Ascending aorta (tissue), 2 donors: Measurements from ENCODE around the gene MB21D2. TPM values are rescaled to one million over a fixed set of nuclear protein-coding genes. Genes with fewer than 3 reads are reported as not detected.

ENCODE experiments used
- DNase-seq, 2 donors: peaks; one replicate each; pipeline ENCODE4 v3.0.0-alpha.2; 2019; ENCODE audit warnings: low spot score in 2 of 2
- H3K27ac ChIP-seq, 2 donors: fragments of 200-600 bp; sonication (generic); one replicate each; pipeline ENCODE4 v1.5.1; 2016 to 2017; ENCODE audit warnings: mild to moderate bottlenecking in 1 of 2
- H3K27me3 ChIP-seq: fragments of 200-600 bp; sonication (generic); one replicate; pipeline ENCODE4 v1.5.1; 2017
- H3K36me3 ChIP-seq, 2 donors: fragments of 200-600 bp; sonication (generic); one replicate each; pipeline ENCODE4 v1.5.1; 2016
- H3K4me1 ChIP-seq, 2 donors: fragments of 200-600 bp; sonication (generic); one replicate each; pipeline ENCODE4 v1.5.1; 2016 to 2017; ENCODE audit warnings: mild to moderate bottlenecking in 1 of 2
- H3K4me3 ChIP-seq, 2 donors: fragments of 200-600 bp; sonication (generic); one replicate each; pipeline ENCODE4 v1.5.1; 2016 to 2017; ENCODE audit warnings: mild to moderate bottlenecking in 1 of 2
- H3K9me3 ChIP-seq, 2 donors: fragments of 200-600 bp; sonication (generic); one replicate each; pipeline ENCODE4 v1.5.1; 2016
- intact Hi-C: fragments of 100-400 bp; cut with DNase I; formaldehyde crosslinking; loops from one replicate; pipeline ENCODE4 v1.15.1; 2023
- total RNA-seq: library from RNA; depleted of rRNA; stranded (reverse); fragments of >200 nt; gene quantifications from one replicate; pipeline ENCODE4 v1.1.0, GENCODE V29; 2016
- TF ChIP-seq, protein P1 (sequence below), 3 experiments: fragments of 200-600 bp in 2 of 3; fragments of 450-650 bp in 1 of 3; sonication (generic) in 2 of 3; IDR thresholded peaks; one replicate each; pipeline ENCODE4 v1.5.1; 2016 to 2019; ENCODE audit warnings: antibody characterized with exemption in 3 of 3, mild to moderate bottlenecking in 1 of 3, moderate library complexity in 1 of 3

MB21D2 gene
- total RNA-seq, 1 donor from 2014 or later: 0.11 TPM

DNA sequence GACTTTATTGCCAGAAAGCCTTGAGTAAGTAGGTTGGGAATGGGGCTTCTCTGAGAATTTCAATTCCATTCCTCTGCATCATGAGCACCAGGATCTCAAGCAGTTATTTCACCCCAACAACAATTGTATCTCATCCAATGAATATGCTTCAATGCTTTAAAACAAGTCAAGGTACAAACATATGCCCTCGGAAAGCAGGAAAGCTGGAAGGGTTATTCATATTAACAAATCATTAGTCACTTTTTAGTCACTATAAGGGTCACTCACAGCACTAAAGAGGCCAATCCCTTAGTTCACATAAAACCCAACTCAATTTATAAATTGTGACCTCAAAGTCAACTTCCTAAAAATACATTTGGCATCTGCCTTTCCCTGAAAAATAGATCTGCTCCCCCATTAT, 16.2 kb downstream of the MB21D2 start:
- DNase-seq: no peak
- TF ChIP-seq, protein P1, sequence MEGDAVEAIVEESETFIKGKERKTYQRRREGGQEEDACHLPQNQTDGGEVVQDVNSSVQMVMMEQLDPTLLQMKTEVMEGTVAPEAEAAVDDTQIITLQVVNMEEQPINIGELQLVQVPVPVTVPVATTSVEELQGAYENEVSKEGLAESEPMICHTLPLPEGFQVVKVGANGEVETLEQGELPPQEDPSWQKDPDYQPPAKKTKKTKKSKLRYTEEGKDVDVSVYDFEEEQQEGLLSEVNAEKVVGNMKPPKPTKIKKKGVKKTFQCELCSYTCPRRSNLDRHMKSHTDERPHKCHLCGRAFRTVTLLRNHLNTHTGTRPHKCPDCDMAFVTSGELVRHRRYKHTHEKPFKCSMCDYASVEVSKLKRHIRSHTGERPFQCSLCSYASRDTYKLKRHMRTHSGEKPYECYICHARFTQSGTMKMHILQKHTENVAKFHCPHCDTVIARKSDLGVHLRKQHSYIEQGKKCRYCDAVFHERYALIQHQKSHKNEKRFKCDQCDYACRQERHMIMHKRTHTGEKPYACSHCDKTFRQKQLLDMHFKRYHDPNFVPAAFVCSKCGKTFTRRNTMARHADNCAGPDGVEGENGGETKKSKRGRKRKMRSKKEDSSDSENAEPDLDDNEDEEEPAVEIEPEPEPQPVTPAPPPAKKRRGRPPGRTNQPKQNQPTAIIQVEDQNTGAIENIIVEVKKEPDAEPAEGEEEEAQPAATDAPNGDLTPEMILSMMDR (IDR thresholded peaks at IDR 0.05): no peak
- Histone ChIP-seq H3K4me3 (no peak overlapping the region), H3K9me3 (no peaks in the 10 kb centered on the region), H3K27me3 (no peaks in the 10 kb centered on the region), H3K27ac (no peak overlapping the region), H3K36me3 (no peaks in the 10 kb centered on the region), H3K4me1 (peaks cover 0 to 3% of the 10 kb centered on the region in 2 donors)
- intact Hi-C loops: no loop called here

DNA sequence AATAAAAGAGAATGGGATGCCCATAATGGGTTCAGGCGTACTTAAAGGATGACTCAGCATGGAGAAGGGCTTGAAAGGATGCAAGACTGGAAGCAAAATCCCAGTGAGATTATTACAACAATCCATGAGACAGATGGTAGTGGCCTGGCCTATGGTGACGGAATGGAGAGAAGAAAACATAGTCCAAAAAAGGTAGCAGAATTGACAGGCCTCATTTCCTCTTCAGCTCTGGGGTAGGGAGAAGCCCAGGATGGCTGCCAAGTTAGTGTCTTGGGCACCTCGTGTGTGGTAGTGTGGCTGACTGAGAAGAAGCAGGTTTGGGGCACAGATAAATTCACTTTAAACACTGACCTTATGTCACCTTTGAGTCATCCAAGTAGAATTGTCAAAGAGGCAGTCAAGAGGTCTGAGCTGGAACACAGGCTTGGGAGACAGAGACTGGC, 18.1 kb downstream of the MB21D2 start:
- Histone ChIP-seq H3K27me3 (no peaks in the 10 kb centered on the region), H3K9me3 (no peaks in the 10 kb centered on the region), H3K4me3 (no peak overlapping the region), H3K27ac (no peak overlapping the region), H3K36me3 (no peaks in the 10 kb centered on the region), H3K4me1 (peaks cover 0 to 3% of the 10 kb centered on the region in 2 donors)
- TF ChIP-seq, protein P1 (IDR thresholded peaks at IDR 0.05): no peak
- no peak for DNase-seq
- intact Hi-C loops: no loop called here

DNA sequence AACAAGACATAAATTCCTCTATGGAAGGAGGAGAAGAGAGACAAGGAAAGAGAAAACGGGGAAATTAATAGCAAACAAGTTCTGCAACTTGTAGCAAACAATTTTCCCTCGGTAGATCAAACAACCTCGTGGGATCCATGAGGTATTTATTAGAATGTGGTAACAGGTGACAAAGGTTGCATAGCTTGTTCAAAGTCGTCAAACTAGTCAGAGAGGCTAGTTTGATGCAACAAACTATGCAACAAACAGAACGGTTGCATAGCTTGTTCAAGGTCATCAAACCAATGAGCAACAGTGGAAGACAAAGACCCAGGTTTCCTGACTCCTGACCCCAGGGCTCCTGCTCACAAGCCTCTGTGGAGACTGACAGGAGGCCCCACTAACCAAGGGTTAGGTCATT, 20.7 kb downstream of the MB21D2 start:
- no peaks in the 10 kb centered on the region for H3K9me3 ChIP-seq
- no peak for DNase-seq
- peaks cover 2 to 3% of the 10 kb centered on the region in 2 donors for H3K4me1 ChIP-seq
- H3K36me3 ChIP-seq: no peaks in the 10 kb centered on the region
- no peaks in the 10 kb centered on the region for H3K27me3 ChIP-seq
- TF ChIP-seq, protein P1 (IDR thresholded peaks at IDR 0.05): no peak
- H3K27ac ChIP-seq: no peak overlapping the region
- H3K4me3 ChIP-seq: no peak overlapping the region
- intact Hi-C loops: no loop called here

DNA sequence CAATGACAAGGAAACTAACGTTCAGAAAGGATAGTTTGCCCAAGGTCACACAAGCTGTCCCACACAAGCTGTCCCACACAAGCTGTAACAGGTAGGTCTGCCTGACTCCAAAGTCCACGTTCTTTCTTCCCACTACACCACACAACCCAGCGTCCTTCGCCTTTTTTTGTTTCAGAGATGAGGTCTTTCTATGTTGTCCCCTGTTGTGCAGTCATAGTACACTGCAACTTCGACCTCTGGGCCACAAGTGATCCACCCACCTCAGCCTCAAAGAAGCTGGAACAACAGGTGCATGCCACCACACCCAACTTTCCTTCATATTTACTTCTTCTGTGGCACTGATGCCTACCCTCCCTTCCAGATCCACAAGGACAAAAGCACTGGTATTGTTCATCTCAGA, 21.4 kb downstream of the MB21D2 start:
- no peak for DNase-seq
- Histone ChIP-seq H3K36me3 (no peaks in the 10 kb centered on the region), H3K9me3 (no peaks in the 10 kb centered on the region), H3K4me1 (peaks cover 0 to 2% of the 10 kb centered on the region in 2 donors), H3K4me3 (no peak overlapping the region), H3K27me3 (no peaks in the 10 kb centered on the region), H3K27ac (no peak overlapping the region)
- TF ChIP-seq, protein P1 (IDR thresholded peaks at IDR 0.05): no peak
- intact Hi-C loops: no loop called here

DNA sequence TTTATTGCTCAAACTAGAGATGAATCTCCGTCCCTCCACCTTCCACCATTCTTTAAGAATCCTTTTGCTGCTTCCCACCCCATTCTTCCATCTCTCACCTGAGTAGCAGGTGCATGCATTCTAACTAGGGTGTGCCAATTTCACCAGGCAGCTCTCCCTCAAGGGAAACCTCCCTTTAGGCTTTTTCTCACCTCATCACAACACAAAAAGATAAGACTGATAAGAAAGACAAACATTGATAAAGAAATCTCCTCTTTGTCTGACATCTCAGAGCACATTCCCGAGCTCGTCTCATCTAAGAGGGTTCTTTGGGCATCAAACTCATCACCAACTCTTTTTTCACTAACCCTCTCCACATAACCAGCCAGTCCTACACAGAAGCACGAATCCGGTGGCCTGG, 23.0 kb downstream of the MB21D2 start:
- Histone ChIP-seq H3K4me1 (peaks cover 2 to 5% of the 10 kb centered on the region in 2 donors), H3K27ac (no peak overlapping the region), H3K9me3 (no peaks in the 10 kb centered on the region), H3K4me3 (no peak overlapping the region), H3K36me3 (no peaks in the 10 kb centered on the region), H3K27me3 (no peaks in the 10 kb centered on the region)
- no peak for DNase-seq
- intact Hi-C loops: no loop called here
- TF ChIP-seq, protein P1 (IDR thresholded peaks at IDR 0.05): no peak
